Measurements from ENCODE around the gene NIPAL1. TPM values are rescaled to one million over a fixed set of nuclear protein-coding genes. Genes with fewer than 3 reads are reported as not detected.
"Not testable (repeated sequence)": the region's sequence is repeated elsewhere in the genome, so short reads cannot be mapped to it uniquely, and the experiment has no call there.

NIPAL1 gene
- total RNA-seq, 1 donor from 2014 or later = 0.68 TPM

- TF ChIP-seq CTCF (conservative IDR thresholded peaks at IDR 0.05) = no peak
- Mint-ChIP-seq H3K27ac (ENCODE audit: unreplicated experiment) (no peak overlapping the region), H3K9me3 (peaks cover 24% of the 10 kb centered on the region), H3K4me1 (no peaks in the 10 kb centered on the region), H3K4me3 (no peak overlapping the region), H3K27me3 (ENCODE audit: low read depth) (peaks cover 10% of the 10 kb centered on the region), H3K36me3 (ENCODE audit: low read depth) (peaks cover 5% of the 10 kb centered on the region)
- no peak for DNase-seq (ENCODE audit: low read depth, low spot score)
Observed at GRCh38 chr4:47990145-47990544, 26.4 kb upstream of the NIPAL1 start.

- DNase-seq (ENCODE audit: low read depth, low spot score); H3K4me3 Mint-ChIP-seq; H3K27ac Mint-ChIP-seq (ENCODE audit: unreplicated experiment); H3K4me1 Mint-ChIP-seq; H3K27me3 Mint-ChIP-seq (ENCODE audit: low read depth); H3K36me3 Mint-ChIP-seq (ENCODE audit: low read depth): not testable (repeated sequence)
- H3K9me3 Mint-ChIP-seq = peaks cover 24% of the 10 kb centered on the region
Observed at GRCh38 chr4:47992475-47992874, 24.1 kb upstream of the NIPAL1 start.

GRCh38 chr4:47996021-47996420 is 20.6 kb upstream of the NIPAL1 start:
- H3K36me3 Mint-ChIP-seq (ENCODE audit: low read depth) = peaks cover 3% of the 10 kb centered on the region
- no peak overlapping the region for H3K4me3 Mint-ChIP-seq
- H3K27me3 Mint-ChIP-seq (ENCODE audit: low read depth) = no peaks in the 10 kb centered on the region
- H3K27ac Mint-ChIP-seq (ENCODE audit: unreplicated experiment) = no peak overlapping the region
- H3K4me1 Mint-ChIP-seq = no peaks in the 10 kb centered on the region
- peaks cover 24% of the 10 kb centered on the region for H3K9me3 Mint-ChIP-seq
- no peak for DNase-seq (ENCODE audit: low read depth, low spot score)
- no peak for TF ChIP-seq CTCF (conservative IDR thresholded peaks at IDR 0.05)

- H3K27me3 Mint-ChIP-seq (ENCODE audit: low read depth) = peaks cover 4% of the 10 kb centered on the region
- no peak for TF ChIP-seq CTCF (conservative IDR thresholded peaks at IDR 0.05)
- peaks cover 18% of the 10 kb centered on the region for H3K9me3 Mint-ChIP-seq
- no peaks in the 10 kb centered on the region for H3K4me1 Mint-ChIP-seq
- peaks cover 9% of the 10 kb centered on the region for H3K36me3 Mint-ChIP-seq (ENCODE audit: low read depth)
- H3K27ac Mint-ChIP-seq (ENCODE audit: unreplicated experiment) = no peak overlapping the region
- DNase-seq (ENCODE audit: low read depth, low spot score) = no peak
- no peak overlapping the region for H3K4me3 Mint-ChIP-seq
Observed at GRCh38 chr4:48002267-48002666, 14.3 kb upstream of the NIPAL1 start.

GRCh38 chr4:48003568-48003967 is 13.0 kb upstream of the NIPAL1 start:
- H3K9me3 Mint-ChIP-seq = peaks cover 14% of the 10 kb centered on the region
- not testable (repeated sequence) for H3K36me3 Mint-ChIP-seq (ENCODE audit: low read depth); DNase-seq (ENCODE audit: low read depth, low spot score); H3K27me3 Mint-ChIP-seq (ENCODE audit: low read depth); H3K4me3 Mint-ChIP-seq; H3K27ac Mint-ChIP-seq (ENCODE audit: unreplicated experiment); H3K4me1 Mint-ChIP-seq
- TF ChIP-seq CTCF (conservative IDR thresholded peaks at IDR 0.05) = peak; percentile 50

GRCh38 chr4:48005781-48006180 is 10.8 kb upstream of the NIPAL1 start:
- Mint-ChIP-seq H3K4me1 (no peaks in the 10 kb centered on the region), H3K9me3 (peaks cover 15% of the 10 kb centered on the region), H3K27ac (ENCODE audit: unreplicated experiment) (no peak overlapping the region), H3K36me3 (ENCODE audit: low read depth) (peaks cover 9% of the 10 kb centered on the region), H3K27me3 (ENCODE audit: low read depth) (peaks cover 4% of the 10 kb centered on the region), H3K4me3 (no peak overlapping the region)
- TF ChIP-seq CTCF (conservative IDR thresholded peaks at IDR 0.05) = no peak
- DNase-seq (ENCODE audit: low read depth, low spot score) = no peak
